GM18873 (cell line): ENCODE results near the gene CCDC63.

ENCODE experiments used
- ATAC-seq: cut with Tn5 transposase; IDR thresholded peaks from one replicate; pipeline ENCODE4 v1.9.1; 2021; ENCODE audit warnings: mild to moderate bottlenecking, moderate library complexity, moderate number of reproducible peaks; ENCODE audit not compliant: unreplicated experiment, low FRiP score

Gene CCDC63

DNA sequence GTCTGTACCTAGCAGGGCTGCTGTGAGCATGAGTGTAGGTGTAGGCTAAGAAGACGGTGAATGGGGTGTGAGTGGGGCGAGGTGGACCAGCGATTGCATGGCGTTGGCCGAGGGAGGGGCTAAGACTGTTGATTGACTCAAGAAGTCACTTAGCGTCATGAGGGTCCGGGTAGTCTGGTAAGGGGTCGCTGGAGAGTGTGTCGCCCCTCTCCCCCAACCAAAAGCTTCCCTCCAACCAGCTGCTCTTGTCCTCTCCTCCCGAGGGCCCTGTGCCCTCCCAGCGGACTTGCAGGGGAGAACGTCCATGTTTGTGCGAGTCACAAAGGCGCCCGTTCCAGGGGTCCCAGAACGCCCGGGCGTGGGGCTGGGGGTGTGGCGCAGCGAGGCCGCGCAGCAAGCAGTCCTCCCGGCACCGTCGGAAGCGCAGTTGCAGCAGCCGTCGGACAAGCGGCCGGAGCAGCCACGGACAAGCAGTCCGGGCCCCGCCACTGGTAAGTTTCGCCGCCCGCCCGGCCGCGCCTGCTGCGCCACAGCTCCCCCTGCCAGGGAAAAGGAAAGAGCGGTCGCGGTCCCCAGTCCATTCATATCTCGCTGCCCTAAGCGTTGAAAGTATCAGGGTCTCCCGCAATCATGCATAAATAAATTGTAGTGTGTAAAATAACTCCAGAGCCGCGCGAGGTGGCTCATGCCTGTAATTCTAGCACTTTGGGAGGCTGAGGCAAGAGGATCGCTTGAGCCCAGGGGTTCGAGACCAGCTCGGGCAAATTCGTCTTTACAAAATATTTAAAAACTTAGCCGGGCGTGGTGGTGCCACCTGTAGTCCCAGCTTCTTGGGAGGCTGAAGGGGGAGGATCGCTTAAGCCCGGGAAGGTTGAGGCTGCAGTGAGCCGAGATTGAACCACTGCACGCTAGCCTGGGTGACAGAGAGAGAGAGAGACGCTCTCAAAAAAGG, at the start of gene CCDC63:
Gene CCDC63, plus strand, starts transcription at position 373 of the 952 bp plus-strand sequence. CDS start 5,968 bp downstream, outside the sequence.
- ATAC-seq = no peak

DNA sequence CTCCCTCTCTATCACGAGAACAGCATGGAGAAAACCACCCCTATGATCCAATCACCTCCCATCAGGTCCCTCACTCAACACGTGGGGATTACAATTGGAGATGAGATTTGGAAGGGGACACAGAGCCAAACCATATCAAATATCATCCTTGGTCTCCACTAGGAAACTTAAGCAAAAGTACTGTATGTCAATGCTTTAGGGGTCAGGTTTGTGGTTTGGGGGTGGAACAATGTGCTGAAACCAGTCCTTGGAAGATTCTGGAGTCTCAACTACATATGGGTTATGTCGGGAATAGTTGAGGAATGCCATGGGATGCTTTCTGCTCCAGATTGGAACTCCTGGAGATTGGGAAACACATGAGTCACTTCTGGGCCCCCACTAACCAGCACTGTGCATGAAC, 48.3 kb upstream of the CCDC63 start:
- no peak for ATAC-seq

DNA sequence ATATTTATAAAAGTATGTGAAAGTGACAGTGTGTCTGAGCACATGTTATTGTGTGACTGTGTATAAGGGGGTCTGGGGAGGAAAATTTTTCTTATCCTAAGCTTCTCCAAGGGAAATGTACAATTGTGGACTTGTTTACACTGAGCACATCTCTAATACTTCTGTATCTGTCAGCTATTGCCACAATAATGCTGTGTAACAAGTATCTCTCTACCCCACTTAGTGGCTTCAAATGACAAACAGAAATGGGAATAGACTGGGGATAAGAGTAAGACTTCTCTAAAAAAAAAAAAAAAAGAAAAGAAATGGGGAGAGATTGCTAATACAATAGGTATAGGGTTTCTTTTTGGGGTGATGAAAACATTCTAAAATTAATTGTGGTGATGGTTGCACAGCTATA, 44.3 kb upstream of the CCDC63 start:
- ATAC-seq = no peak

DNA sequence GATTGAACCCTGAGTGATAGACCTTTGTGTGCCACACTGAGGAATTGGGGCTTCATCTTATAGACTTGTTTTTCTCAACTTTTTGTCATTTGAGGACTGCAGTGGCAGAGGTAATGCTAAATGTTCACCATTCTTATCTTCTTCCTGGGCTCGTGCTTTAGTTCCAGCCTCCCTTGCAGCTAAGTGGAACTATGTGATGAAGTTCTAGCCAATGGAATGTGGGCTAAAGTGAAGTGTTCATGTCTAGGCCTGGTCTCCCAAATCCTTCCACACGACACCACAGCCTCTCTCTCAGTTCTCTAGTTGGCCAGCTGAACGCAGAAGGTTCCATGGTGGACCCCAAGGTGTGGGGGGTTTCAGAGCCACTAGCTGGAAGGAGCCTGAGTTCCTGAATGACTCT, 42.4 kb upstream of the CCDC63 start:
- ATAC-seq = no peak

DNA sequence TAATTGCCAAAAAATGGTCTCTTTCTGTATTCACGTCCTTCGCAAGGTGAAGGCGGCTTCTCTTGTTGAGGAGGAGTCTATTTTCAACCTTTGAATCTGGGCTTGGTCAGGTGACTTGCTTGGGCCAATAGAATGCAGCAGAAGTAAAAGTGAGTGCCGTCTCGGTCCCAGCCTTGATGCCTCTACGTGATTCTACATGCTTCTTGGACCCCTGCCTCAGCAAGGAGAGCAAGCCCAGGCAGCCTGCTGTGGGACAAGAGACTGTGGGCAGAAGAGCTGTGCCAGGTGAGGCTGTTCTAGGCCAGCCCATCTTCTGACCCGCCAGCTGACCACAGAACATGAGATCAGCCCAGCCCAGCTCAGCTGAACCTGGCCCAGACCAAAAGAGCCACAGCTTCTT, 39.1 kb upstream of the CCDC63 start:
- no peak for ATAC-seq

DNA sequence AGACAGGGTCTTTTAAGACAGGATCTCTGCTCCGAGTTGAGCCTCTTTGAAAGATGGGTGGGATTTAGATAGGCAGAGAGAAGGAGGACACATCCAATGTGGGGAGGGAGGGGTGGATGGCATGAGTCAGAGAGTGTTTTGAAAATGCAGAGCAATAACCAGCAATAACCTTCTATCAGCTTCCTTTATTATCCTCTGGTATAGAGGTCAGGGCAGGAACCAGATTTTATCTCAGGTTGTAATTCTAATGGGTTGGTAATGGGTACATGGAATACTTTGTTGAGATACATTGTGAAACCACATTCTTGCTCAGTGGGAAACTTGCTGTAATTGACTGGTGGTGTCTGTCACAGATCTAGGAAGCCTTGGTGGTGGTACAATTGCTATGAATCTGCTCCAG, 37.6 kb upstream of the CCDC63 start:
- no peak for ATAC-seq

DNA sequence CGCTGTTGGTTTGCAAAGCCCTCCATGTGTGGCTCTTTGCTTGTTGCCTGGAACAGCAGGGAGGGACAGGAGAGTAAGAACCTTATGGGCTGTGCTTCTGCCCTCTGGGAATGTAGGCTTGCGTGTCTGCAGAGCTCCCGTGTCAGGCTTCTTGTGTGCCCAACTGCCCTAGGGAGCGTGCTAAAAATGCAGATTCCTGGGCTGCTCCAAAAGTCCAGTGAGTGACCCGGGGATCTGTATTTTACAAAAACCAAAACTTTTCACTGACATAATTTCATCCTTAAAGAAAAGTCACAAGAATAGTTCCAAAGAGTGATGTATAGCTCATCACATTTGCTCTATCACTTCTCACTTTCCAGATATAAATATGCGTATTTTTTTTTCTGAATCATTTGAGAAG, 34.8 kb upstream of the CCDC63 start:
- ATAC-seq = no peak

DNA sequence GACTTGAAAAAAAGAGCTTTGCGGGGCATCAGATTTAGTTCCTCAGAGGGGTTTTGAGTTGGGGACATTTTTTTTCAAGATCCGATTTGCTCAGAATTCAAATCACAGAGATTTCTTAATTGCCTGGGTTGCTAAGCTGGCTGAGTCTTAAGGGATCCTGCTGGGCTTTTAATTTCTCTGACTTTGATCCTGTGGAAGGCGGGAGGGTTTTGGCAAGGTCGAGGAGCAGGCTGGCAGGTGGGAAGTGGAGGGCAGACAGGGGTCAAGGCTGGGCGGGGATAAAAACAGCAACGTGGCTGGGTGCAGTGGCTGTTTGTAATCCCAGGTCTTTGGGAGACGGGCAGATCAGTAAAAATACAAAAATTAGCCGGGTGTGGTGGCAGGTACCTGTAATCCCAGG, 33.5 kb upstream of the CCDC63 start:
- ATAC-seq = no peak

DNA sequence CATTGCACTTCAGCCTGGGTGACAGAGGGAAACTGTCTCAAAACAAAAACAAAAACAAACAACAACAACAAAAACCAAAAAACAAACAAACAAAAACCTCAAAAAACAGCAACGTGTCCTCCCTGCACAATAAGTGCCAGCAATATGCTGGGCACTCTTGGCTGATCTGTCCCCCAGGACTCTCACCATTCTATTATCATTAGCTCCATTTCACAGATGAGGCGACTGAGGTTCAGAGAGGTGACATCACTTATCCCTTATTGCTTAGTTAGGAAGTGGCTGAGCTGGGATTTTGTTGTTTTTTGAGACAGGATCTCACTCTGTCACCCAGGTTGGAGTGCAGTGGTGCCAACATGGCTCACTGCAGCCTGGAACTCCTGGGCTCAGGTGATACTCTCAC, 33.0 kb upstream of the CCDC63 start:
- no peak for ATAC-seq

DNA sequence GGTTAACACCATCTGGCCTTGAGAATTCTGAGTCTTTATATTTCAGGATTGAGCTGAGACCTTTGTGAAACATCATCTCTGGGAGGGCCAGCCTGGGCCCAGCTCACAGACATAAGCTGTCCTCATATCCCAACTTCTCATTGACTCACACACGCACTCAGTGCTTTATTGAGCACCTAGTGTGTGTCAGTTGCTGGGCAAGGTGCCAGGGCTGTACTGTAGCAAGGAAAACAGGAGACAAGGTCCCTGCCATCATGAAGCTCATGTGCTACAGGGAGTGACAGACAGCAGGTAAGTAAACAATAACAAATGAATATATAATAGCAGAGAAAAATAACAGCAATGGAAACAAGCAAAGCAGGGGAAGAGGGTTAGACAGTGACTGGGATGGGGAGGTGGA, 30.5 kb upstream of the CCDC63 start:
- no peak for ATAC-seq

DNA sequence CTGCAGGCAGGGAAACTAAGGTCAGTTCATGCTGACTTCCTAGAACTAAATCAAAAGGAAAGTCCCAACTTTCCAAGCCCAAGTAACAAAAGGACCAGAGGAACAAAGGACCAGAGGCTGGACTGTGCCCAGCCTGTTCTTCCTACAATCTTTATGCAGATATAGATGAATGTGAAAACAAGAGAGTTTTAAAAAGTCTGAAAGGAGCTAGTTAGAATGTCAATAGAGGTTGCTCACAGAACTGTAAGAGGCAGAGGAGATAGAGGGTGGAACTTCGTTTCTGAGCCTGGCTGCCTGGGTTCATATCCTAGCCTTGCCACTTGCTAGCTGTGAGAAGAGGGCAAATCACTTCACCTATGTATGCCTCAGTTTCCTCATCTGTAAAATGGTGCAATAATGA, 30.0 kb upstream of the CCDC63 start:
- no peak for ATAC-seq

DNA sequence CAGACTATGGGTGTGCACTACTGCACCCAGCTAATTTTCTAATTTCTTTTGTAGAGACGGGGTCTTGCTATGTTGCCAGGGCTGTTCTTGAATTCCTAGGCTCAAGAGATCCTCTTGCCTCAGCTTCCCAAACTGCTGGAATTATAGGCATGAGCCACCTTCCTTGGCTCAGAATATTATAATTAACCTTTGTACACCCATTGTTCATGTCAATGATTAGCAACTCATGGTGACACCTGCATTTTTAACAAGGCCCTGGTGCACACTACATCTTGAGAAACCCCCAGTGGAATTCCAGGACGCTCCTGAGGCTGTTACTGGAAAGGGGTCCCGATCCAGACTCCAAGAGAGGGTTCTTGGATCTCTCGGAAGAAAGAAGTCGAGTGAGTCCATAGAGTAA, 28.3 kb upstream of the CCDC63 start:
- ATAC-seq = no peak

DNA sequence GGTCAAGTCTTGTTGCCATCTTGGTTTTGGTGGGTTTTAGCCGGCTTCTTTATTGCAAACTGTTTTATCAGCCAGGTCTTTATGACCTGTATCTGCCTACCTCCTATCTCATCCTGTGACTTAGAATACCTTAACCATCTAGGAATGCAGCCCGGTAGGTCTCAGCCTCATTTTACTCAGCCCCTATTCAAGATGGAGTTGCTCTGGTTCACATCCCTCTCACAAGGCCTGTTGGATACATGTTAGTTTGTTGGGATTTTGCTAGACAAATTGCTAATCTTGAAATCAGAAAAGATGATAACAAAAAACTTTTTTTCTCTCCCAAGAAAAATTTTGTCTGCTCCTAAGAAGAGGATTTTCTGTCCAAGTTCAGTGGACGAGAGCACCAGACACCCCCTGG, 27.6 kb upstream of the CCDC63 start:
- ATAC-seq = no peak

DNA sequence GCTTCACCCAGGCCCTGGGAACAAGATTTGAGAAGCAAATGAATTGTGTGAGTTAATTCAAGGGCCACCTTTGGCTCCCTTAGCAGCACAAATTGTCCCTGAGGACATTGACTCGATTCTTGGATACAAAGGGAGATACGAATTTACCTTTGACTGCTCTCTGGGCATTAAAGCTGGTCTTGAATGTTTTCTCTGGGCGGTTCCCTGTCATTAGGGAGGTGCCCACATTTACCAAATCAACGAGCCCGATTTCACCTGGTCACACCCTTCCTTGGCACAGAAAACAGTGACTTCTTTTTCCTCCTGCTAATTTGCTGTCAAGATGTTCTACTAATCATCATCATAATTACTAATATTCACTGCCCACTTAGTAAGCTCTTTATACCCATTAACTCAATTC, 27.1 kb upstream of the CCDC63 start:
- no peak for ATAC-seq

DNA sequence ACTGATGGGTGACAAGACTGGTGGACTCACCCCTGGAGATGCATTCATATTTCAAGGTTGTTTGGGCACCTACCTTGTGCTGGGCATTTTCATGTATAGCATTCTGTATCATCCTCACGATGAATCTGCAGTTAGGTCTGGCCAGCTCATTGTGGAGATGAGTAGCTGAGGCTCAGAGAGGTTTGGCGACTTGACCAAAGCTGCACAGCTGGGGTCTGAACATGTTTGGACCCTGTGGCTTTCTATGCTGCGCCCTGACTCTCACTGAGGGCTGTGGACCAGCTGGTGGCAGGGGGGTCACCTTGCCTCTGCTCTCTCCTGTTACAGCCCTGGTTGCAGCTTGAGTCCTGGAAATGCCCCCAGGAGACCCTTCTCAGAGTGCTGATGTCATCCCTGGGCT, 24.9 kb upstream of the CCDC63 start:
- no peak for ATAC-seq

DNA sequence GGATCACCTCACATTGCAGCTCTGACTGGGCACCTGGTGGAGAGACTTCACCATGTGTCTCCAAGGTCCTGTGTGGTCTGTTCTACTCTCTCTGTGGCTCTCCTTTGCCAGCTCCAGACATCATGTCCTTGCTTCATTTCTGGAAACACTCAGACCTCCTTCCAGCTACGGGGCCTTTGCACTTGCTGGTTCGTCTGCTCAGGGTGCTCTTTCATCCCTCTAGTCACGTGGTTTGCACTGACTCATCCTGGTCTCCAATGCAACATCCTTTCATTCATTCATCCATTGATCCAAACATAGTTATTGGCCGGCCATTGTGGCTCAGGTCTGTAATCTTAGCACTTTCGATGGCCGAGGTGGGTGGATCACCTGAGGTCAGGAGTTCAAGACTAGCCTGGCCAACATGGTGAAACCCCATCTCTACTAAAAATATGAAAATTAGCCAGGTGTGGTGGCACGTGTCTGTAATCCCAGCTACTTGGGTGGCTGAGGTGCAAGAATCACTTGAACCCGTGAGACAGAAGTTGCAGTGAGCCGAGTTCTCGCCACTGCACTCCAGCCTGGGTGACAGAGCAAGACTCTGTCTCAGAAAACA, 23.9 kb upstream of the CCDC63 start:
- ATAC-seq = no peak

DNA sequence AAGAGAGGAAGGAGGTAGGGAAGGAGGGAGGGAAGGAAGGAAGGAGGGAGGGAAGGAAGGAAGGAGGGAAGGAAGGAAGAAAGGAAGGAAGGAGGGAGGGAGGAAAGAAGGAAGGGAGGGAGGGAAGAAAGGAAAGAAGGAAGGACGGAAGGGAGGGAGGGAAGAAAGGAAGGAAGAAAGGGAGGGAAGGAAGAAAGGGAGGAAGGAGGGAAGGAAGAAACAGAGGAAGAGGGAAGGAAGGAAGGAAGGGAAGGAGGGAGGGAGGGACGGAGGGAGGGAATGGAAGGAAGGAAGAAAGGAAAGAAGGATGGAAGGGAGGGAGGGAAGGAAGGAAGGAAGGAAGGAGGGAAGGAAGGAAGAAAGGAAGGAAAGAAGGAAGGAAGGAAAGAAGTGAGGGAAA, 22.4 kb upstream of the CCDC63 start:
- no peak for ATAC-seq

DNA sequence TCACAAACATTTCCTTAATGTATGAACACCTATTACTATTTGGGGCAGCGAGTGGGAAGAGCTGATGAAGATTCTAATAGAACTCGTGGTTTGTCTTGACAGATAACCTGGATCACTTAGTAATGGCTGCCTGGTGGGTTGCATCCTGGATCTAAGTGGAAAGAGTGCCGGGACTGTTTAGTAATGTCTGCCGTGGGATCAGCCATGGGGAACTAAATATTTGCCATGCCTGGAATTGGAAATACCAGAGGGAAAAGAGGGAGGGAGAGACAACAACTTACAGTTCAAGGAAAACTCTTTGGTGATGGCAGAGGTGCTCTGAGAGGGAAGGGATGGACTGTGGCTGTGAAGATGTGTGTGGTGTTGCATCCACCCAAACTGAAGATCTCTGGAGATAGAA, 21.3 kb upstream of the CCDC63 start:
- ATAC-seq = no peak

DNA sequence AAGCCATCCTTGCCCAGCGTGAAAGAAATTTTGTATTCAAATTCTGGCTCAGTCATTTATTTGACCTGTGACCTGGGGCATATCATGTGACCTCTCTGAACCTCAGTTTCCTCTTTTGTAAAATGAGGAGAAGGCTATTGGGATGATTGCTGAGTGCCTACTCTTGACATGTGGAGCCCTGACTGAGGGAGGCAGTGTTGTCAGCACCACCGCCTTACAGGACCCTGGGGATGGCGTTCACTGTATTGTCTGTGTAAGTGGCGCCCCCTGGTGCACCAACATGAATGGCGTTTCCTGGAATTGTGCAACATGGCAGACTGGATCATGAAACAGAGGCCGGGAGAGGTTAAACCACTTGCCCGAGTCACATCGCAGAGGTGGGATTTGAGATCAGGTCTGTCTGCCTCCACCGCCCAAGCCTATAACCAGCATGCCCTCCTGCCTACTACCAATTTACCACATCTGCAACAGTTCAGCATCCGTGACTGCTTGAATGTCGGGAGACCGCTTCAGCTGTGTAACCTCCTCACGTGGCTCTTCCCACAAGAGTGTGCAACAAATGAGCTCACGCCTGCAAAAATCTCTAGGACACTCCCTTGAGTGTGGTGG, 20.1 kb upstream of the CCDC63 start:
- ATAC-seq = no peak

DNA sequence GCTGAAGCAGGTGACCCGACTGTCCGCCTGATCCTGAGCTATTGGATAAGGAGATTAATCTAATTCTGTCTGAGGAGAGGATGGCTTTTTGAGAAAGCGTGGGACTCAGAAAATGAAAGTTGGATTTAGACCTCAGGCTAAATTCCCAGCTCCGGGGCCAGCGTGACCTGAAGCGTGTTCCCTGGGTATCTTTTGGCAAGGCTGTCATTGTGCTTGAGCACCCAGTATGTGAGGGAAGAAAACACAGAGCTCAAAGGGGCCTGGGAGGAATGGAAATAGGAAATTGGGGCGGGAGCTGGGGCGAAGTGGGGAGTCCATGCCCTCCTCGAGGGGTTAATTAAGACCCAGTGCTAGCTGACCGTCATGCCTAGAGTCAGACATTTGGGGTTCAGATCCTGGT, 17.5 kb upstream of the CCDC63 start:
- no peak for ATAC-seq

DNA sequence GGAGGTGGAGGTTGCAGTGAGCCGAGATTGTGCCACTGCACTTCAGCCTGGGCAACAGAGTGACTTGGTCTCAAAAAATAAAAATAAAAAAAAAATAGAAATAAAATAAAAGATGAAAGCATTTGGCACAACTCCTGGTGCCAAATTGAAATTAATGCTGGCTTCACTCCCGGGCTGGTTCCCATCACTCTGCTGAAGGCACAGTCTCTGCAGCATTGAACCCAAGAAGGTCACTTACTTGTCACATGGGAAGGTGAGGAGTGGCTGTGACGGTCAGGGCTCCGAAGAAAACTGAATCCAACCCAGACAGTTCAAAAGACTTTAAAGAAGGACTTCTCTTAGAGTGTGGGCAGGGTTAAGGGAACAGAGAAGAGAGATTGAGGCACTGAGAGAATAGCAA, 10.5 kb upstream of the CCDC63 start:
- no peak for ATAC-seq

DNA sequence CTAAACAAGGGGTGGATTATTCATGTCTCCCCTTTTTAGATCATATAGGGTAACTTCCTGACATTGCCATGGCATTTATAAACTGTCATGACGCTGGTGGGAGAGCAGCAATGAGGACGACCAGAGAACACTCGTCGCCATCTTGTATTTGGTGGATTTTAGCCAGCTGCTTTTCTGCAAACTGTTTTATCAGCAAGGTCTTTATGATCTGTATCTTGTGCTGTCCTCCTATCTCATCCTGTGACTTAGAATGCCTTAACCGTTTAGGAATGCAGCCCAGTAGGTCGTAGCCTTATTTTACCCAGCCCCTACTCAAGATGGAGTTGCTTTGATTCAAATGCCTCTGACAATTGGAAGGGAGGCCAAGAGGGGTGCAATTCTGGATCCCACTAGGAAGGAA, 5.8 kb upstream of the CCDC63 start:
- ATAC-seq = no peak
